H1 (cell line): Measurements from ENCODE around the gene IFNG. TPM values are rescaled to one million over a fixed set of nuclear protein-coding genes. Genes with fewer than 3 reads are reported as not detected.

Experiments used
- CTCF ChIA-PET: fragments of 300-600 bp; sonication (Branson Sonifier 250); formaldehyde crosslinking; loops from one replicate; lab custom pipeline; 2021; ENCODE audit not compliant: partially characterized antibody; lab: Charles Lee
- POLR2A ChIA-PET: fragments of 300-600 bp; sonication (Branson Sonifier 250); formaldehyde crosslinking; loops from one replicate; lab custom pipeline; 2021; ENCODE audit warnings: inconsistent platforms; ENCODE audit not compliant: partially characterized antibody; lab: Charles Lee
- DNase-seq, 2 experiments: peaks; one replicate each; pipeline versions ENCODE4 v3.0.0 to v3.0.0-alpha.2; 2010 to 2022; ENCODE audit warnings: low spot score in 2 of 2, low read depth in 1 of 2, mixed read lengths in 1 of 2
- FAIRE-seq: peaks from 2 replicates; lab custom pipeline; 2011; peaks lifted over from hg19 to GRCh38; lab: Jason Lieb, UNC
- H2AFZ ChIP-seq: 2 replicates; pipeline ENCODE4 v1.8.1; 2012; ENCODE audit warnings: low read length, inconsistent platforms
- H2AK5ac ChIP-seq: 2 replicates; pipeline ENCODE4 v1.6.1; 2013; ENCODE audit warnings: low read depth, low read length
- H2BK120ac ChIP-seq: replicated peaks from 2 replicates; pipeline ENCODE3; 2013; ENCODE audit warnings: low read depth, low read length, inconsistent platforms
- H2BK12ac ChIP-seq: 2 replicates; pipeline ENCODE4 v1.6.1; 2013; ENCODE audit warnings: low read depth, low read length
- H2BK15ac ChIP-seq: 2 replicates; pipeline ENCODE4 v1.6.1; 2013; ENCODE audit warnings: low read length
- H2BK20ac ChIP-seq: 2 replicates; pipeline ENCODE4 v1.6.1; 2013; ENCODE audit warnings: low read length
- H2BK5ac ChIP-seq: 2 replicates; pipeline ENCODE4 v1.6.1; 2013; ENCODE audit warnings: low read depth, low read length
- H3K14ac ChIP-seq: 2 replicates; pipeline ENCODE4 v1.6.1; 2013; ENCODE audit warnings: inconsistent platforms; ENCODE audit not compliant: insufficient read length
- H3K18ac ChIP-seq: 2 replicates; pipeline ENCODE4 v1.6.1; 2013; ENCODE audit warnings: low read length; ENCODE audit errors: extremely low read depth
- H3K23ac ChIP-seq: 2 replicates; pipeline ENCODE4 v1.6.1; 2013; ENCODE audit warnings: inconsistent platforms; ENCODE audit not compliant: insufficient read length
- H3K23me2 ChIP-seq: 2 replicates; pipeline ENCODE4 v1.6.1; 2013; ENCODE audit warnings: low read depth, low read length
- H3K27ac ChIP-seq: 2 replicates; pipeline ENCODE4 v1.6.1; 2011; ENCODE audit warnings: low read depth, low read length, inconsistent platforms
- H3K27me3 ChIP-seq, 4 experiments: replicated peaks in 1 of 4; 1 replicate in 1 of 4; 2 replicates in 3 of 4; pipeline versions ENCODE4 v1.6.1 to v1.8.1; 2011 to 2013; ENCODE audit warnings: low read length in 3 of 4, mild to moderate bottlenecking in 3 of 4, inconsistent platforms in 2 of 4, mixed read lengths in 2 of 4, moderate library complexity in 1 of 4; ENCODE audit not compliant: control insufficient read depth in 3 of 4, insufficient read depth in 3 of 4; ENCODE audit errors: extremely low read depth in 1 of 4
- H3K36me3 ChIP-seq, 4 experiments: 2 replicates each; pipeline versions ENCODE4 v1.6.1 to v1.8.1; 2011 to 2013; ENCODE audit warnings: mild to moderate bottlenecking in 4 of 4, low read length in 3 of 4, moderate library complexity in 2 of 4, control low read depth in 1 of 4, inconsistent platforms in 1 of 4; ENCODE audit not compliant: insufficient read depth in 4 of 4, control insufficient read depth in 2 of 4
- H3K4ac ChIP-seq: replicated peaks from 2 replicates; pipeline ENCODE3; 2013; ENCODE audit warnings: low read length, low read depth, mixed read lengths, inconsistent platforms; ENCODE audit not compliant: insufficient read length
- H3K4me1 ChIP-seq, 4 experiments: replicated peaks in 1 of 4; 1 replicate in 1 of 4; 2 replicates in 3 of 4; pipeline versions ENCODE4 v1.6.1 to v1.8.1; 2011 to 2013; ENCODE audit warnings: low read length in 3 of 4, inconsistent platforms in 2 of 4, mixed read lengths in 1 of 4; ENCODE audit not compliant: insufficient read depth in 4 of 4, control insufficient read depth in 3 of 4
- H3K4me2 ChIP-seq, 2 experiments: 2 replicates each; pipeline versions ENCODE4 v1.6.1 to v1.8.1; 2011 to 2013; ENCODE audit warnings: low read depth in 2 of 2, low read length in 2 of 2, control low read depth in 1 of 2, inconsistent platforms in 1 of 2, mild to moderate bottlenecking in 1 of 2; ENCODE audit not compliant: insufficient read depth in 1 of 2
- H3K4me3 ChIP-seq, 4 experiments: fragments of 200-600, 300-600 bp in 1 of 4; sonication (generic), shearing (Covaris generic), sonication (Bioruptor Twin) in 1 of 4; 2 replicates each; pipeline versions ENCODE4 v1.5.1 to v1.8.1; 2011 to 2016; ENCODE audit warnings: low read length in 4 of 4, low read depth in 3 of 4, control low read depth in 2 of 4, inconsistent platforms in 2 of 4, mild to moderate bottlenecking in 2 of 4, mixed read lengths in 1 of 4, moderate library complexity in 1 of 4; ENCODE audit not compliant: insufficient read depth in 2 of 4; ENCODE audit errors: extremely low read depth in 1 of 4
- H3K56ac ChIP-seq: replicated peaks from 2 replicates; pipeline ENCODE3; 2013; ENCODE audit warnings: low read depth, mild to moderate bottlenecking, mixed read lengths, low read length, inconsistent platforms; ENCODE audit not compliant: insufficient read length
- H3K79me1 ChIP-seq: 2 replicates; pipeline ENCODE4 v1.6.1; 2013; ENCODE audit warnings: low read depth, low read length, control low read depth
- H3K79me2 ChIP-seq, 2 experiments: 2 replicates each; pipeline versions ENCODE4 v1.6.1 to v1.8.1; 2012 to 2013; ENCODE audit warnings: low read length in 2 of 2, mild to moderate bottlenecking in 2 of 2, inconsistent platforms in 1 of 2; ENCODE audit not compliant: insufficient read depth in 2 of 2, control insufficient read depth in 1 of 2
- H3K9ac ChIP-seq, 4 experiments: replicated peaks in 1 of 4; 1 replicate in 1 of 4; 2 replicates in 3 of 4; pipeline versions ENCODE4 v1.6.1 to v1.8.1; 2011 to 2013; ENCODE audit warnings: low read depth in 3 of 4, low read length in 3 of 4, control low read depth in 2 of 4, mild to moderate bottlenecking in 2 of 4, moderate library complexity in 2 of 4, inconsistent platforms in 1 of 4; ENCODE audit errors: extremely low read depth in 1 of 4
- H3K9me3 ChIP-seq, 2 experiments: 2 replicates each; pipeline versions ENCODE4 v1.6.1 to v1.8.1; 2012 to 2013; ENCODE audit warnings: mild to moderate bottlenecking in 2 of 2, moderate library complexity in 2 of 2, control low read depth in 1 of 2, inconsistent platforms in 1 of 2, low read depth in 1 of 2, low read length in 1 of 2, mixed read lengths in 1 of 2; ENCODE audit not compliant: insufficient read depth in 2 of 2
- H4K20me1 ChIP-seq, 2 experiments: replicated peaks in 1 of 2; 2 replicates each; pipeline versions ENCODE3 to v1.8.1; 2011 to 2013; ENCODE audit warnings: inconsistent platforms in 2 of 2, low read length in 2 of 2, mild to moderate bottlenecking in 1 of 2; ENCODE audit not compliant: insufficient read depth in 2 of 2, control insufficient read depth in 1 of 2
- H4K5ac ChIP-seq: 2 replicates; pipeline ENCODE4 v1.6.1; 2013; ENCODE audit warnings: low read length, low read depth, mixed read lengths, inconsistent platforms; ENCODE audit not compliant: insufficient read length
- H4K8ac ChIP-seq: 2 replicates; pipeline ENCODE4 v1.8.0; 2013; ENCODE audit warnings: mild to moderate bottlenecking, moderate library complexity, low read length, inconsistent platforms; ENCODE audit not compliant: insufficient read depth; ENCODE audit errors: extremely low read depth
- H4K91ac ChIP-seq: replicated peaks from 2 replicates; pipeline ENCODE3; 2013; ENCODE audit warnings: low read length, mixed read lengths, inconsistent platforms; ENCODE audit not compliant: insufficient read length
- BRCA1 ChIP-seq: IDR thresholded peaks from 2 replicates; pipeline ENCODE4 v1.6.1; 2012; ENCODE audit warnings: low read depth, low read length, improper control_type of control experiment
- CHD1 ChIP-seq: IDR thresholded peaks from 2 replicates; pipeline ENCODE4 v1.6.1; 2012; ENCODE audit warnings: low read depth, low read length, improper control_type of control experiment
- SP2 ChIP-seq: IDR thresholded peaks from 2 replicates; pipeline ENCODE4 v1.6.1; 2012; ENCODE audit warnings: mild to moderate bottlenecking, low read length, inconsistent platforms
- WGBS, 2 experiments: shearing (Covaris generic) in 1 of 2; methylation state at CpG; one replicate each; pipeline versions ENCODE4 v1.1.6 to v1.1.7; 2013 to 2015; ENCODE audit warnings: low lambda C conversion rate in 2 of 2, mixed read lengths in 2 of 2, inconsistent platforms in 1 of 2, low coverage in 1 of 2, missing lambda C conversion rate in 1 of 2; ENCODE audit not compliant: insufficient replicate concordance in 2 of 2, insufficient coverage in 1 of 2, insufficient read length in 1 of 2; ENCODE audit errors: extremely low coverage in 1 of 2, missing lambda C conversion rate in 1 of 2; 5-methylcytosine and 5-hydroxymethylcytosine counted together
- polyA plus RNA-seq, 7 experiments: library from polyadenylated mRNA; depleted of rRNA in 3 of 7; stranded (reverse) in 5 of 7; unstranded in 2 of 7; fragments of >200 nt in 5 of 7; fragments of 200-250 nt in 2 of 7; gene quantifications; 1 replicate in 5 of 7; 2 replicates in 1 of 7; 4 replicates in 1 of 7; pipeline versions ENCODE4 v1.2.1 to v1.2.3, GENCODE V29; 2011 to 2013; ENCODE audit warnings: missing spikeins in 2 of 7, mixed read lengths in 2 of 7
- total RNA-seq: library from RNA; stranded (reverse); fragmentation: NEBNext Ultra II Directional; extraction: Animal tissue kit (Norgen Biotek cat#: 25700); gene quantifications from 2 replicates; pipeline ENCODE4 v1.2.1, GENCODE V29; 2021

Gene IFNG
- total and polyA plus RNA-seq, 2 of the 8 experiments (the other 6 are each of a cell fraction or from before 2014, with no cell fraction given) = not detected

GRCh38 chr12:68129979-68130378, 29.6 kb downstream of the IFNG start:
- ChIA-PET CTCF (no interaction called here), POLR2A (no interaction called here)
- no peak overlapping the region for H2BK120ac ChIP-seq
- no peaks in the 10 kb centered on the region for H3K23me2 ChIP-seq
- H3K4me1 ChIP-seq = no peaks in the 10 kb centered on the region; a peak in 1 of 7 replicates
- H3K79me1 ChIP-seq = no peaks in the 10 kb centered on the region
- no peak overlapping the region for H3K4me3 ChIP-seq
- no peak overlapping the region for H3K4ac ChIP-seq
- 82% methylated on average over 2 of the region's 2 CpGs; no CpG with 5 or more reads in 1 of the 2 experiments for WGBS, 2 experiments
- no peak overlapping the region for H3K9ac ChIP-seq
- no peaks in the 10 kb centered on the region for H3K79me2 ChIP-seq
- H2BK5ac ChIP-seq = no peak overlapping the region
- no peak overlapping the region for H3K23ac ChIP-seq
- no peak overlapping the region for H2AK5ac ChIP-seq
- no peaks in the 10 kb centered on the region for H3K27me3 ChIP-seq
- H3K9me3 ChIP-seq = peaks cover 0 to 3% of the 10 kb centered on the region in 2 experiments; a peak in 1 of 4 replicates
- no peak overlapping the region for H4K91ac ChIP-seq
- H3K4me2 ChIP-seq = no peak overlapping the region
- no peak overlapping the region for H4K8ac ChIP-seq
- H3K14ac ChIP-seq = no peak overlapping the region
- H2BK15ac ChIP-seq = no peak overlapping the region
- H4K5ac ChIP-seq = no peak overlapping the region
- no peaks in the 10 kb centered on the region for H3K36me3 ChIP-seq
- DNase-seq = no peak
- H2BK12ac ChIP-seq = no peak overlapping the region
- no peak for TF ChIP-seq SP2
- TF ChIP-seq CHD1 = no peak
- TF ChIP-seq BRCA1 = no peak
- TF ChIP-seq, all 59 proteins: peak for 0
- no peak for FAIRE-seq
- Histone ChIP-seq H2AFZ (no peak overlapping the region), H4K20me1 (no peaks in the 10 kb centered on the region), H3K27ac (no peak overlapping the region), H3K56ac (no peak overlapping the region), H3K18ac (no peak overlapping the region), H2BK20ac (no peak overlapping the region)
